ENCODE measurements around the gene FGD4.

FGD4 gene

DNA sequence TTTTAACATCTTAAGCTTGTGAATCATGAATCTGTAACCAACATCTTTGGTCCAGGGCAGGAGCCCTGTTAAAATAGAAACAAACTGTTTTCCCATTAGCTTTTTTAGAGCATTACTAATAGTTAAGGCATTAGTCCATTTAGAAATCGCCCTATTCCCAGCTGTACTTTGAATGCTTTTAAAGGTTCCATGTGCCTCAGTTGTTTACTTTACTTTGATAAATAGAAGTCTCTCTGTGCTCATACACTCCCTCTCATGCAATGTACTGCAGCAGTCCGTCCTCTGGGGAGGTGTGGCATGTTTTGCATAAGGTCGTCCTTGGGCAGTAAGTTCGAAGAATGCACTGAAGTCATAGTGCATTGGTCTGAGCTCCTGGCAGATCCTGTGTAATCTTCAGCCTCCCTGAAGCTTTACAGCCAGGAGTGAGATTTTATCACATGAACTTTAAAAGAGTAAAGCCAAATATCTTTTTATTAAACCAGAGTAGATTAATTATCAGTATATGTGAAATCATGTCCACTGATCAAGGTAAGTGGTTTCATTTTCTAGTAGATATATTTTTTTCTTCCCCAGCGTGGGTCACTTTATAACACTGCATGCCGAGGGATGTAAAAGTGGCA lies 134.7 kb downstream of the FGD4 start:
- TF ChIP-seq, protein P1, sequence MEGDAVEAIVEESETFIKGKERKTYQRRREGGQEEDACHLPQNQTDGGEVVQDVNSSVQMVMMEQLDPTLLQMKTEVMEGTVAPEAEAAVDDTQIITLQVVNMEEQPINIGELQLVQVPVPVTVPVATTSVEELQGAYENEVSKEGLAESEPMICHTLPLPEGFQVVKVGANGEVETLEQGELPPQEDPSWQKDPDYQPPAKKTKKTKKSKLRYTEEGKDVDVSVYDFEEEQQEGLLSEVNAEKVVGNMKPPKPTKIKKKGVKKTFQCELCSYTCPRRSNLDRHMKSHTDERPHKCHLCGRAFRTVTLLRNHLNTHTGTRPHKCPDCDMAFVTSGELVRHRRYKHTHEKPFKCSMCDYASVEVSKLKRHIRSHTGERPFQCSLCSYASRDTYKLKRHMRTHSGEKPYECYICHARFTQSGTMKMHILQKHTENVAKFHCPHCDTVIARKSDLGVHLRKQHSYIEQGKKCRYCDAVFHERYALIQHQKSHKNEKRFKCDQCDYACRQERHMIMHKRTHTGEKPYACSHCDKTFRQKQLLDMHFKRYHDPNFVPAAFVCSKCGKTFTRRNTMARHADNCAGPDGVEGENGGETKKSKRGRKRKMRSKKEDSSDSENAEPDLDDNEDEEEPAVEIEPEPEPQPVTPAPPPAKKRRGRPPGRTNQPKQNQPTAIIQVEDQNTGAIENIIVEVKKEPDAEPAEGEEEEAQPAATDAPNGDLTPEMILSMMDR (IDR thresholded peaks at IDR 0.05), result no peak
- peaks cover 9% of the 10 kb centered on the region for H3K4me1 ChIP-seq
- no peak overlapping the region for H3K9ac ChIP-seq
- H3K4me3 ChIP-seq (ENCODE audit: low read depth, low read length), result peak overlapping the region; percentile 64
- H3K36me3 ChIP-seq (ENCODE audit: control insufficient read depth, insufficient read depth, low read length), result no peaks in the 10 kb centered on the region
- H3K79me2 ChIP-seq, result peaks cover 4% of the 10 kb centered on the region
- no peaks in the 10 kb centered on the region for H3K9me3 ChIP-seq (ENCODE audit: control insufficient read depth, low read length)
- no peaks in the 10 kb centered on the region for H3K27me3 ChIP-seq (ENCODE audit: control insufficient read depth, insufficient read depth, low read length)
- peak overlapping the region; percentile 82 for H3K4me2 ChIP-seq (ENCODE audit: low read length)
- H2AFZ ChIP-seq, result peak overlapping the region; percentile 3
- peak overlapping the region; percentile 73 for H3K27ac ChIP-seq

DNA sequence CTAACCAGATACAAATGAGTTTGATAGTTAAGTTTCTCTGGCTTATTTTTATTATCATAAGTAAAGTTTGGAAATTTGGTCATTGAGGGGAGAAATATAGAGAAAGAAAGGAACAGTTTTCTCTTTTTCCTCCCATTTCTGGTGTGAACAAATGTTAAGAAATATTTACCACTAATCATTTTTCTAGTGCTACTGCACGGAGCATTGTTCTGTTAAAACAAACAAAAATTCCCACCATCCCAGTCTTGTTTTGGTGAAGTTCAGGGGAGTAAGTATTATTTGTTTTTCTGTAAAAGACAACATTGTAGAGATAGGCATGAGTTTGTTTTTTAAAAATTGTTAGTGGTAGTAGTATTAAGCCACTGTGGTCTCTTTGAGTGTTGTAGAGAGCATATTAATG lies 135.3 kb downstream of the FGD4 start:
- H3K9ac ChIP-seq, result no peak overlapping the region
- H3K27me3 ChIP-seq (ENCODE audit: control insufficient read depth, insufficient read depth, low read length), result no peaks in the 10 kb centered on the region
- peak overlapping the region; percentile 73 for H3K27ac ChIP-seq
- H3K4me1 ChIP-seq, result peaks cover 9% of the 10 kb centered on the region
- TF ChIP-seq, protein P1 (IDR thresholded peaks at IDR 0.05), result no peak
- H3K4me2 ChIP-seq (ENCODE audit: low read length), result peak overlapping the region; percentile 82
- H3K4me3 ChIP-seq (ENCODE audit: low read depth, low read length), result peak overlapping the region; percentile 64
- H3K79me2 ChIP-seq, result peaks cover 4% of the 10 kb centered on the region
- H3K36me3 ChIP-seq (ENCODE audit: control insufficient read depth, insufficient read depth, low read length), result no peaks in the 10 kb centered on the region
- no peaks in the 10 kb centered on the region for H3K9me3 ChIP-seq (ENCODE audit: control insufficient read depth, low read length)
- peak overlapping the region; percentile 3 for H2AFZ ChIP-seq

DNA sequence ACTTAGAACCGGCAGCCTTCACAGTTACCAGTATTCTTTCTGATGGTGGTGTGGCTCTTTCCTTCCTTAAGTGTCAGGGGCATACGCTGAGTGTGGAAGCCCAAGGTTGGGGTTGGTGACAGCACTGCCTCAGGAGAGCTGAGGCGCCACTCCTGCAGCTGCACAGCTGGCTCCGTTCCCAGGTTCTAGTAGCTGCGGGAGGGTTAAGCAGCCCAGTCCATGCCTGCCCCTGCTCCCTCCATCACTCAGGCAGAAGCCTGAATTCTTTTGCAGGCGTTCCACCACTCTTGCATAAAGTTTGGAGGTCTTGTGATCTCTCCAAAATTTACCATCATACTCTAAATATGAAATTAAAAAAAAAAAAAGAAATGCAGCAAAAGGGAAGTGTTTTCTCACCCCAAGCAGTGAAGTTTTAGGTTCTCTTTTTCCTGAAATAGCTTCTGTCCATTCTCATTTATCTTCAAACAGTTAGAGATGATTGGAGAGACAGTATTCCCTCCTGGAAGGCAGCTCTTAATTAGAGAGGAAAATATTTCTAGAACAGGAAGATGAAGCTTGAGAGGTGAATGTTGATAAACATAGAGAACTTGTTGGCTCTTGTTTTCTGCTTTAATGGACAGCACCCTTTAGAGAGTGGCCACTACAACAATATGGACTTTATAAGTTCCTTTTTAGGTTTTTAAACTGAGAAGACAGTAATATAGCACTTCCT lies 136.1 kb downstream of the FGD4 start:
- H3K36me3 ChIP-seq (ENCODE audit: control insufficient read depth, insufficient read depth, low read length), result no peaks in the 10 kb centered on the region
- peaks cover 9% of the 10 kb centered on the region for H3K4me1 ChIP-seq
- H3K4me2 ChIP-seq (ENCODE audit: low read length), result peak overlapping the region; percentile 82
- peaks cover 10% of the 10 kb centered on the region for H3K79me2 ChIP-seq
- no peaks in the 10 kb centered on the region for H3K9me3 ChIP-seq (ENCODE audit: control insufficient read depth, low read length)
- H3K9ac ChIP-seq, result no peak overlapping the region
- no peaks in the 10 kb centered on the region for H3K27me3 ChIP-seq (ENCODE audit: control insufficient read depth, insufficient read depth, low read length)
- peak overlapping the region; percentile 3 for H2AFZ ChIP-seq
- peak overlapping the region; percentile 64 for H3K4me3 ChIP-seq (ENCODE audit: low read depth, low read length)
- H3K27ac ChIP-seq, result peak overlapping the region; percentile 73
- TF ChIP-seq, protein P1 (IDR thresholded peaks at IDR 0.05), result no peak

DNA sequence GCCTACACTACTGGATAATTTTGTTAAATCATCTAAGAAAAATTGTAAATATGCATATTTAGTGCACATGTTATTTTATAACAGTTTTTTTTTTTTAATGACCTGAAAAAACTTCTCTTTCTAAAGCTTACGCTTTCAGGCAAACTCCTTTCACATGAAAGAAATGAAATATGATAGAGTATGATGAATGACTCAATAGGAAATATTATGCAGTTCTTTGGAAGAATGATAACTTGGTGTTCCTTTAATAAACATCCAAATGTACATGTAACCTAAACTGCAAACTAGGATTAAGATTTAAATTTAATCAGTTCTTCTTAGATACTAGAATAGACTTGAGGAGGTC lies 136.6 kb downstream of the FGD4 start:
- Histone ChIP-seq H3K4me1 (peaks cover 9% of the 10 kb centered on the region), H3K27me3 (ENCODE audit: control insufficient read depth, insufficient read depth, low read length) (no peaks in the 10 kb centered on the region), H3K4me2 (ENCODE audit: low read length) (peak overlapping the region; percentile 82), H3K79me2 (peaks cover 10% of the 10 kb centered on the region), H3K4me3 (ENCODE audit: low read depth, low read length) (peak overlapping the region; percentile 64), H3K36me3 (ENCODE audit: control insufficient read depth, insufficient read depth, low read length) (no peaks in the 10 kb centered on the region), H3K9me3 (ENCODE audit: control insufficient read depth, low read length) (no peaks in the 10 kb centered on the region), H2AFZ (no peak overlapping the region), H3K9ac (no peak overlapping the region), H3K27ac (peak overlapping the region; percentile 73)
- TF ChIP-seq, protein P1 (IDR thresholded peaks at IDR 0.05), result no peak

Data from parathyroid adenoma (tissue), 2 donors.